NCI-H2081 (cell line): ENCODE data around the gene ZNF773.
A peak's percentile ranks its signal among the peaks of the same experiment; 100 is the strongest.
"Not testable (repeated sequence)": the region's sequence is repeated elsewhere in the genome, so short reads cannot be mapped to it uniquely, and the experiment has no call there.

Experiments
- DNase-seq, 2 experiments: peaks; one replicate each; lab custom pipeline; 2025; lab: John Stamatoyannopoulos, UW

Gene ZNF773

DNA sequence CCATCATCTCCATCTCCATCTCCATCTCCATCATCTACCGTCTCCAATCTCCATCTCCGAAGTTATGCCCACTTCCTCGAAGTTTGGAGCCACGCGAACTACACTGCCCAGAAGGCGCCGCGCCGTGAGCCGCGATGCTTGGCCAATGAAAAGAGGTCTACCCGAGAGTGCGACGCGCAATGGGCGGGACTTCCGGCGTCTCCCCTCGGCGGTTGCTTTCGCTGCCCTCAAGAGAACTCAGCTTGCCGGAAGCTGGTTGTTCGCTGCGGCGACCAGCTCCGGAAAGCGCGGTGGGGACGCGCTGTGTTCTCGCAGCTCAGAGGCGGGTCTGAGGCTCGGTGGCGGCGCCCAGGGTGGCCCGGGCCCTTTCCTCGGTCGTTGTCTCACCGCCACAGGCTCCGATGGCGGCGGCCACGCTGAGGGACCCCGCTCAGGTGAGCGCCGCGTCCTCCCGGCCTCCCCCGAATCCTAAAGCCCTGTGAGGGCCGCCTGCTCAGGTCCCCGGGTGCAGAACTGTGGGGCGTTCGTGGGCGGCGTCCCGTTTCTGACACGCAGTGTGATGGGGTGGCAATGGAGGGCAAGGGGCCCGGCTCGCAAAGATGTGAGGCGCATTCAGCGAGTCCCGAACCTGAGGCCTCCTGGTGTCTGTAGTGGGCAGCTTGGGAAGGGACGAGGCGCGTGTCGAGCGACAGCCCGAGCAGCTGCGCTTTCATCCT lies at the start of gene ZNF773:
ZNF773 (plus strand) TSS at position 259 of the 716 bp plus-strand sequence; CDS start at position 402, 143 bp downstream.
- peak; percentile 89 to 95 for DNase-seq

DNA sequence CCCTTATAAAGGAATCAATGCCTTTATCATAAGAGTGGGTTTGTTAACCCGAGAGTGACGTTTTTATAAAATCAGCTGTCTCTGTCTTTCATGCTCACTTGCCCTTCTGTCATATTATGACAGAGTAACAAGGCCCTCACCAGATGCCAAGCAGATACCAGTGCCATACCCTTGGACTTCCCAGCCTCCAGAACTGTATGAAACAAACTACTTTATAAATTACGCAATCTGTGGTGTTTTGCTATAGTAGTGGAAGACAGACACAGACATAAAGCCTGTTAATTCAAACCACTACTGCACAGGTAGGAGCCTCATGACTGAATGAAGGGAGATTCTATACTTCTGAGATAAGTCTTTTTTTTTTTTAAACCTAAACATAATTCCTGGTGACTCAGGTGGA lies 47.4 kb upstream of the ZNF773 start:
- DNase-seq: no peak

DNA sequence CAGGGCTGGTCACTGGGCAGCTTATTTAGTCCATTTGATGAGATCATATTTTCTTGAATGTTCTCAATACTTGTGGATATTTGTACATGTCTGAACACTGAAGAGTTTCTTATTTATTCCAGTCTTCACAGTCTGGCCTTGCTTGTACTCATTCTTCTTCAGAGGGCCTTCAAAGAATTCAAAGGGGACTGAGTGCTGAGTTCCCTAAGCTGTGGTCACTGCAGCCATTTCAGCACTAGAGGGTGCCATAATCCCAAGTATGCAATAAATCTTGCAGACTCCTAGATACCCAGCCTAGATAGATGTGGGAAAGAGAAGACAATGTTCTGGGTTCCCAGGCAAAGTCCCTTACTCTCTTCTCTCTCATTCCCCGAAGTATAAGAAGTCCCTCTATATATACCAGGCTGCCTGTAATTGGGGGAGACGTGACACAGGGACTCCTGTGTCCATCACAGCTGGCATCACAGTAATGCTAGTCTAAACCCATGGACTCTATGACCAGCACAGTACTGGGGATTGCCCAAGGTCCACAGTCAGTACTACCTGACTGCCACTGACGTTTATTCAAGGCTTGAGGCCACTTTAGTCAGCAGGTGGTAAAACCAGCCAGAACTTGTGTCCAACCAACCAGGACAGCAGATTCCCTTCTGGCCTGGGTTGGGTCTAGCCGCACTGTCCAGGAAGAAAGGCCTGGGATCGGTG lies 33.9 kb upstream of the ZNF773 start:
- peak; percentile 25 for DNase-seq

DNA sequence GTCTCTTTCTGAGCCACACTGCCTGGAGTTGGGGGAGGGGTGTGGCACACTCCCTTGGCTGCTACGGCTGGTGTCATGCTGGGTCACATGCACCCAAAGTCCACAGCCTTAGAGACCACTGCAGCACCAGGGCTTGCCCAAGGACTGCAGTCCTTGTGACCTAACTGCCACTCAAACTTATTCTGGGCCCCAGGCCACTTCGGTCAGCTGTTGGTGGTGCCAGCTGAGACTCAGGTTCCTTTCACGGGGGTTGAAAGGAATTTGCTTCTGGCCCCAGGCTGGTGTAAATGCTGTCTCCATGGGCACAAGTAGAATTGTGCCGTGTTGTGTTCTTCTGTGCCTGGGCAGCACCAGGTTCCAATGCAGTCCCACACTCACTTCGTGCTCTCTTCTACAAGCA lies 33.2 kb upstream of the ZNF773 start:
- DNase-seq: no peak

DNA sequence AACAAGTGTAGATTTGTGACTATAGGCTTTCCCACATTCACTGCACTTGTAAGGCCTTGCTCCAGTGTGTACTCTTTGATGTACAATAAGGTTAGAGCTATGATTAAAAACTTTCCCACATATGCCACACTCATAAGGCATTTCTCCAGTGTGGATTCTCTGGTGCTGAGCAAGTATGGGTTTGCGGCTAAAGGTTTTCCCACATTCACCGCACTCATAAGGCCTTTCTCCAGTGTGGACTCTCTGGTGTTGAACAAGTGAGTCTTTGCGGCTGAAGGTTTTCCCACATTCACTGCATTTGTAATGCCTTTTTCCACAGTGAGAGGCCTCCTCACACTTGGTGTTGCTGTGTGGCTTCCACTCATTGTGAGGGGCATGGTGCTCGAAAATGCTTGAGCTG lies 26.1 kb upstream of the ZNF773 start:
- no peak for DNase-seq

DNA sequence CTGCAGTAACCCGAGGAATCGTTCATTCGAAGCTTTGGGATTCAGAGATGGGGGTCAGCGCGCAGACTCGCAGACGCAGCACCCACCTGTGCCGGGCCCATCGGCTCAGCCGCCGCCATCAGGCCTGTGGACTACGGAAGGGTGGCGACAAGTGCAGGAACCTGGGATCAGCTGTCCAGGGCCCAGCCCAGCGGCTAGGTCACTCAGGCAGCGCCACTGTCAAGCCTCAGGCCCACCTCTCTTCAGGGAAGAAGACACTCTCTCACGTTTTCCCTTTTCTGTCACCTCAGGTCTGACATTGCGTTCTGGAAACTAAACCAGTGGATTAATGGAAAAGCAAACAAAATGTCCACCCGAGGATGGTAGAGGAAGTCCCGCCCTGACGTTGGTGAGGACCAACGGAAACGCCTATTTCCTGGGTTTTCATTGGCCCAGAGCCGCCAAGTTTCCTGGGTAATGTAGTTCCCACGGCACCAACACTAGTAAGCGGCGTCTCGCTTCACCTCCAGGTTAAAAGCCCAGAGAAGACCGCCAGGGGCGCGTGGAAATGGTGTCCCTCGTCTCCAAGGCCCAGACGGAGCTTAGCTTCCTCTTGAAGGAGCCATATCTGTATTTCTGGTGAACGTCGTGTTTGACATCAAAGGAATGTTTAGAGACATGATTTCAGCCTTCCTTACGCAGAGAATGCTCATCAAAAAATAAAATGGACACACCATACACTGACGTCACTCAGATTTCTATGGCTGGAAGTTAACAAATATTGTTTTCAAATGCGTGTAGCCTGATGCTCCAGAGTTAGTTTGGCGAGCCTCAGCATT lies 22.3 kb upstream of the ZNF773 start, which contains the start of gene ZNF772:
ZNF772 (minus strand) TSS at position 376 of the 818 bp plus-strand sequence; CDS start at position 119, 257 bp downstream.
- DNase-seq: peak; percentile 89 to 96

DNA sequence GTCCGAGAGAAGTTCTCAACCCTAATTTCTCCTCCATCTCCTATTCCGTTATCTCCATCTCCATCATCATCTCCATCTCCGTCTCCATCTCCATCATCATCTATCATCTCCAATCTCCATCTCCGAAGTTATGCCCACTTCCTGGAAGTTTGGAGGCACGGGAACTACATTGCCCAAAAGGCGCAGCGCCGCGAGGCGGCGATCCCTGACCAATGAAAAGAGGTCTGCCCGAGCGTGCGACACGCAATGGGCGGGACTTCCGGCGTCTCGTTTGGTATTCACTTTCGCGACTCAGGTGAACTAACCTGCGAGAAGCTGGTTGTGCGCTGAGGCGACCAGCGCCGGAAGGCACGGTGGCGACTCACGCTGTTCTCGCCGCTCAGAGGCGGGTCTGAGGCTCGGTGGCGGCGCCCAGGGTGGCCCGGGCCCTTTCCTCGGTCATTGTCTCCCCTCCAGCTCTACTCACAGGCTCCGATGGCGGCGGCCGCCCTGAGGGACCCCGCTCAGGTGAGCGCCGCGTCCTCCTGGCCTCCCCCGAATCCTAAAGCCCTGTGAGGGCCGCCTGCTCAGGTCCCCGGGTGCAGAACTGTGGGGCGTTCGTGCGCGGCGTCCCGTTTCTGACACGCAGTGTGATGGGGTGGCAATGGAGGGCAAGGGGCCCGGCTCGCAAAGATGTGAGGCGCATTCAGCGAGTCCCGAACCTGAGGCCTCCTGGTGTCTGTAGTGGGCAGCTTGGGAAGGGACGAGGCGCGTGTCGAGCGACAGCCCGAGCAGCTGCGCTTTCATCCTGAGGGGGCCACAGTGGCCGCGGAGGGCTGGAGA lies 12.1 kb upstream of the ZNF773 start, which contains the start of gene ZNF419:
ZNF419 (plus strand) TSS at position 274 of the 822 bp plus-strand sequence; CDS start at position 475, 201 bp downstream.
- DNase-seq: peak; percentile 83 to 95

DNA sequence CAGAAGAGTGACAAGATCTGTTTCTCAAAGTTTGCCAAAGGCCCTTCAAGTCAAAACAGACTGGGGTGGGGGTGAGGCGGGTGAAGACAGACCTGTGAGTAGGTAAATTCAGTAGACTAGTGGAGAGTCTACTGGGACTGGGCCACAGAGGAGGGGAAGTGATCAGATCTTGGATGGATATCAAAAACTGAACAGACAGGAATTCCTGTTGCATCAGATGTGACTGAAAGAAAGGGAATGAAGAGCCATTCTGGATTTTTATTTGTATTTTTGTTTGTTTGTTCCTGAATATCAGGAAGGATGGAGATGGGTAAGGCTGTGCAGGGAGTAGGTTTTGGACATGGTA lies 11.5 kb upstream of the ZNF773 start:
- not testable (repeated sequence) for DNase-seq

DNA sequence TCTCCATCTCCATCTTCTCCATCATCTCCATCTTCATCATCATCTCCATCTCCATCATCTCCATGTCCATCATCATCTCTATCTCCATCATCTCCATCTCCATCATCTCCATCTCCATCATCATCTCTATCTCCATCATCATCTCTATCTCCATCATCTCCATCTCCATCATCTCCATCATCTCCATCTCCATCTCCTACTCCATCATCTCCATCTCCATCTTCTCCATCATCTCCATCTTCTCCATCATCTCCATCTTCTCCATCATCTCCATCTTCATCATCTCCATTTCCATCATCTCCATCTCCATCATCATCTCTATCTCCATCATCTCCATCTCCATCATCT lies 432 bp upstream of the ZNF773 start:
- DNase-seq: not testable (repeated sequence)

DNA sequence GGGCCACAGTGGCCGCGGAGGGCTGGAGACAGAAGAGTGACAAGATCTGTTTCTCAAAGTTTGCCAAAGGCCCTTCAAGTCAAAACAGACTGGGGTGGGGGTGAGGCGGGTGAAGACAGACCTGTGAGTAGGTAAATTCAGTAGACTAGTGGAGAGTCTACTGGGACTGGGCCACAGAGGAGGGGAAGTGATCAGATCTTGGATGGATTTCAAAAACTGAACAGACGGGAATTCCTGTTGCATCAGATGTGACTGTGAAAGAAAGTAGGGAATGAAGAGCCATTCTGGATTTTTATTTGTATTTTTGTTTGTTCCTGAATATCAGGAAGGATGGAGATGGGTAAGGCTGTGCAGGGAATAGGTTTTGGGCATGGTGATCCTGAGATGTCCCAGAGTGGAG lies 662 bp downstream of the ZNF773 start:
- DNase-seq: not testable (repeated sequence)

DNA sequence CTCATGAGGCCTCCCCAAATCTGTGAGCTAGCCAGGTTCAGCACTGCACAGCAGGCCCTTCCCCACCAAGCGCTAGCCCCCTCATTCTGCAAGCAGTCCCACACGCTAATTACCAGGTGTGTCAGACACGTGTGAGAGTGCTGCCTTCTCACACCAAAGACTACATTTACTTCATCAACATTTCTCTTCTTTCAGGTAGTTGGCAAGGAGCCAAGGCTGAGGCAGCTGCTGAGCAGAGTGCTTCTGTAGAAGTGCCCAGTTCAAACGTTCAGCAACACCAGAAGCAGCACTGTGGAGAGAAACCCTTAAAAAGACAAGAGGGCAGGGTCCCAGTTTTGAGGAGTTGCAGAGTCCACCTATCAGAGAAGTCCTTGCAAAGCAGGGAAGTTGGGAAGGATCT lies 6.4 kb downstream of the ZNF773 start:
- DNase-seq: no peak

DNA sequence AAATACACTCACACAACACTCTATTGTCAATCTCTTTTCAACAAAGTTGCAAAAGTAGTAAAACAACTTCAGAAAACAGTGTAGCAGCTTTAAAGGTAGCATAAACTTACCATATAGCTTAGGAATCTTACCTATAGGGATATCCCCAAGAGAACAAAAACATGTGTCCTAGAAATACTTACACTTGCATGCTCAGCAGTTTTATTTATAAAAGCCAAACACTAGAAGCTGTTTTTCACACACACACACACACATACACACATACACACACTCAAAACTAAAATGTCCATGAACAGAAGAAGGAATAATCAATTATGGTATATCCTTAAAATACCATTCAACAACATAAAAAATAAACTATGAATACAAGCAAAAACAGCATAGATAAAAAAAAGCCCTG lies 11.7 kb downstream of the ZNF773 start:
- no peak for DNase-seq

DNA sequence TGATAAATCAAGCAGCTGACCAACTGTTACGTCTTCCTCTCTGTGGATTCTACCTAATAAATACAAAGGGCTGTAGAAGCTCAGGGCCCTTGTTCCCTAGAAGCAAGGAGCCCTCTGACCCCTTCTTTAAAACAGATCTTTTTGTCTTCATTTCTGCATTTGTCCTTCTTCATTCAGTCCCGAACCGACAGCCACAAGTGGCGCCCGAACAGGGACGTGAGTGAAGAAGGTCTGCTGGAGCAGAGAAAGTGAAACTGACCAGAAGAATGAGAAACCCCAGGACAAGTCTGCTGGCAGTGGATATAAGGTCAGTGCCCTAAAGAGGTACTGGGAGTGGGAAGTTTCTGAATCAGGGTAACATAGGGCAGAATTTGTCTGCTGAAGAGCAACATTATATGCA lies 13.1 kb downstream of the ZNF773 start:
- no peak for DNase-seq

DNA sequence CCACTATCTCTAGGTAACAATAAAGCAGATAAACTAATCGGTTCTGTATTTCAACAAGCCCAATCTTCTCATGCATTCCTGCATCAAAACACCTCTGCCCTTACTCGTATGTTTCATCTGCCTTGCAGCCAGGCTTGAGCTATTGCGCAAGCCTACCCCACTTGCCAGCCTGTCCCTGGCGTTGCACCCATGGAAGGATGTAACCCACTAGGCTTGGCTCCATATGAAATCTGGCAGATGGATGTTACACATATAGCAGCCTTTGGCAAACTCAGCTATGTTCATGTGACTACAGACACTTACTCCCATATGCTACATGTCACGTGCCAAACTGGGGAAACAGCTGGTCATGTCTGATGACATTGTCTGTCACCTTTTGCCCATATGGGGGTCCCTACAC lies 15.5 kb downstream of the ZNF773 start:
- DNase-seq: no peak

DNA sequence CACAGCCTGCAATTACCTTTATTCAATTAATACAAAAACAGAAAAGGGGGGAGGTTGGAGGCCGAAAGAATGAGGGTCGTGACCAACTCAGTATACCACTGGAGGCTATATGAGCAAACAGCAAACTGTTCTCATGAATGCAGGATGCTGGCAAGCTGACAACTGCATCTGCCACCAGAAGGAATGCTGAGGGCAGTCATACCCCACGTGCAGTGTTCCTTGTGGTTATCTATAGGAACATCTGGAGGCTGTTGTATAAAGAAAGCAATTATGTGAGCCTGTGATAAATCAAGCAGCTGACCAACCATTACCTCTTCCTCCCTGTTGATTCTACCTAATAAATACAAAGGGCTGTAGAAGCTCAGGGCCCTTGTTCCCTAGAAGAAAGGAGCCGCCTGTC lies 18.3 kb downstream of the ZNF773 start:
- DNase-seq: not testable (repeated sequence)

DNA sequence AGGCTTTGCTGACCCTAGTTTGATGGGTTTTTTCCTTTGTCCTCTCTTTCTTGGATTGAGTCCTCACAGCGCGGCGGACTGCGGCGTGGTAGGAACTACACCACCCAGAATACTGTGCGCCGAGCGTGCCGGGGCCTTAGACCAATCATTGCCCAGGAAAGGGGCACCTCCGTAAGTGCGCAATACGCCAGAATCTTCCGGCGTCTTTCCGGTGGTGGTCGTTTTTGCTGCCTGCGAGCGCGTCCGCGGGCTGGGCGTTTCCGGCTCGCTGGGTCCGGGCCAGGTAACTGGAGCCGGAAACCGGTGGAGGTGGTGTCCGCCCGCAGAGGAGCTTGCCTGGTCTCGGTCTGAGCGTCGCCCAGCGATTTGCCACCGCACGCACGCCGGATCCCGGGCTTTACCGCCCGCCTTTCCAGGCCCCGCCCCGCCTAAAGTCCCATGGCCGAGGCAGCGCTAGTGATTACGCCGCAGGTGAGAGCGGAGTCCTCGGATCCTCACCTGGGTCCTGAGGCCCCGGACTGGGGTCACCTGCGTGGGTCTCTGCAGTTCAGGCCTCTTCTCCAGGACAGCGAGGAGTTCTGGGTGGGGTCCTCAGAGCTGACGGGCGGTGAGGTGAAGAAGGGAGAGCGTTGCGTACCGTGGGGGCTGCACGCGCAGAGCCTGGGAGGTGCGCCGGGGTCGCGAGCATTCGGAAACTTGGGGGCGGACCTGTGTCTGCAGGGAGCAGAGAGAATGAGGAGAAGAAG lies 27.6 kb downstream of the ZNF773 start, which contains the start of gene ZNF549:
ZNF549 (plus strand) TSS at position 221 of the 746 bp plus-strand sequence; CDS start at position 439, 218 bp downstream.
- peak; percentile 94 to 97 for DNase-seq

DNA sequence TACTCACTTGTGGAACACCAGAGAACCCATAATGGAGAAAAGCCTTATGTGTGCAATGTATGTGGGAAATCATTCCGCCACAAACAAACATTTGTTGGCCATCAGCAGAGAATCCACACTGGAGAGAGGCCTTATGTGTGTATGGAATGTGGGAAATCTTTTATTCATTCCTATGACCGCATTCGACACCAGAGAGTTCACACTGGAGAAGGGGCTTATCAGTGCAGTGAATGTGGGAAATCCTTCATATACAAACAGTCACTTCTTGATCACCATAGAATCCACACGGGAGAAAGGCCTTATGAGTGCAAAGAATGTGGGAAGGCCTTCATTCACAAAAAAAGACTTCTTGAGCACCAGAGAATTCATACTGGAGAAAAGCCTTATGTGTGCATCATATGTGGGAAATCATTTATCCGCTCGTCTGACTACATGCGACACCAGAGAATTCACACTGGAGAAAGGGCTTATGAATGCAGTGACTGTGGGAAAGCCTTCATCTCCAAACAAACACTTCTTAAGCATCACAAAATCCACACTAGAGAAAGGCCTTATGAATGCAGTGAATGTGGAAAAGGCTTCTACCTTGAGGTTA lies 38.3 kb downstream of the ZNF773 start:
- DNase-seq: no peak

DNA sequence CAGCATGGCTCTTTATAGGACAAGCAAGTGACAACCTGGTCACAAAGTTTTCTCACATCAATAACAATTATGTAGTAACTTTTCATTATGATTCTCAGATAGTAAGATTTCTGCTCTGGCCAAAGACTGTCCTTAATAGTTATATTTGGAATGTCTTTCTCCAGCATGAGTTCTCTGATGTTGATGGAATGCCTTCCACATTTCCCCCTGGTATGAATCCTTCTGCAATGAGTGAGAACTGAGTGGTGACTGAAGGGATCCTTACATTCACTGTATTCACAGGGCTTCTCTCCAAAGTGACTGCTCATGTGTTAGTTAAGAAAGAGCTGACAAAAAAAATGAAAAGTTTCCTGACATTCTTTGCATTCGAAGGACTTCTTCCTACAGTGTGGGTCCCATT lies 46.8 kb downstream of the ZNF773 start:
- no peak for DNase-seq

DNA sequence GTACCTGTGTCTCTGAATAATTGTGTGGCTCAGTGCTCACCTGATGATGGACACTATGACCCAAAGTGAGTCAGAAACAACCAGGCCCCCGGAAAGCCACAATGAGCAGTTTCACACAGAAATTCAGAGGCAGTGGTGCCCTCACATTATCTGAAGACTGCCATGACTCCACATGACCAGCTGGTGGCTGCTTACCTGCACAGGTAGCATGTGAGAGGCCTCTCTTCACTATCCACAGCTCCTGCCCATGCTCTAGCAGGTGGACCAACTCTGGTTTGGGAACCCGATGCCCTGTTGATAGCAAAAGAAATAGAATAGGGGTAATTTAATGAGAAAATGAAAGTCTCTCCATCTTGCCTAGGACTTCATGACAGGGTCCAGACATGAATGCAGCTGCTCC lies 52.7 kb downstream of the ZNF773 start:
- no peak for DNase-seq

DNA sequence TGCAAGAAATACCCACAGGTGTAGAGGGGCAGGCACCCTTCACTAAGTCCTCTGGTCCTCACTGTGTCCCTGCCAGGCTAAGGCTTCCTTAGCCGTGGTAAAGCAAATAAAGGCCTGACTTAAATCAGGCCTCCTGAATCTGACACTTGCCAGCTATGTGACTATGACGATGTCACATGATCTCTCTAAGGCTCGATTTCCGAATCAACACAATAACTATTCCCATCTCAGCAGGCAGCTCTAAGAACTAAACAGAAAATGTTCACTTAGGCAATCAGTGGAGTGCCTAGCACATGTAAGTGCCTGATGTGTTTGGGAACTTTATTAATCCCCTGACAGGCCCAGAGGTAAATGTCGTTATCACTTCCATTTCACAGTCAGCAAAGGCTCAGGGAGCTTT lies 57.9 kb downstream of the ZNF773 start:
- no peak for DNase-seq
